ENCODE data around the gene RTP3. TPM values are rescaled to one million over a fixed set of nuclear protein-coding genes. Genes with fewer than 3 reads are reported as not detected.

RTP3 gene
- total and polyA plus RNA-seq, 2 of the 4 experiments (the other 2 are of a cell fraction): 0.18 to 0.26 TPM

GRCh38 chr3:46469680-46470357 lies 28.0 kb upstream of the RTP3 start:
- Histone ChIP-seq H3K9ac (ENCODE audit: low read depth, low read length) (no peak overlapping the region), H2AK5ac (ENCODE audit: low read depth, low read length) (no peak overlapping the region), H2AFZ (replicated peaks; ENCODE audit: low read length, poor library complexity) (no peak overlapping the region), H4K20me1 (ENCODE audit: insufficient read depth, low read length) (no peaks in the 10 kb centered on the region), H4K91ac (ENCODE audit: insufficient read depth, low read depth, low read length) (no peak overlapping the region), H2BK5ac (ENCODE audit: low read depth, low read length, poor library complexity, severe bottlenecking) (no peak overlapping the region), H2AK9ac (replicated peaks; ENCODE audit: low read depth, low read length, poor library complexity) (no peak overlapping the region), H3K9me1 (ENCODE audit: insufficient read depth, low read length) (no peaks in the 10 kb centered on the region), H4K8ac (ENCODE audit: low read depth in 2 of 2, low read length in 2 of 2) (no peak overlapping the region), H3K18ac (ENCODE audit: low read depth, low read length) (no peak overlapping the region), H2BK15ac (ENCODE audit: low read depth, low read length) (no peak overlapping the region), H3K4me1 (ENCODE audit: control insufficient read depth, insufficient read depth, low read length) (no peaks in the 10 kb centered on the region), H3K27ac (ENCODE audit: insufficient read depth, low read length) (no peak overlapping the region), H3K9me3 (ENCODE audit: control insufficient read depth, insufficient read depth, low read length) (peaks cover 4% of the 10 kb centered on the region; the same call in 1 of the 2 replicates), H3K79me1 (ENCODE audit: low read depth in 1 of 2, low read length in 2 of 2) (no peaks in the 10 kb centered on the region), H3K4ac (ENCODE audit: low read depth, low read length) (no peak overlapping the region), H3K4me3 (ENCODE audit: insufficient read depth, low read depth, low read length) (no peak overlapping the region), H3K36me3 (ENCODE audit: control insufficient read depth, insufficient read depth, low read length) (no peaks in the 10 kb centered on the region), H3K56ac (ENCODE audit: extremely low read depth, insufficient read depth, low read length) (no peak overlapping the region), H3K27me3 (ENCODE audit: control insufficient read depth, insufficient read depth, low read length) (peaks cover 68% of the 10 kb centered on the region), H3K14ac (replicated peaks; ENCODE audit: low read depth, low read length) (no peak overlapping the region), H3K4me2 (ENCODE audit: low read depth, low read length) (no peak overlapping the region), H2BK120ac (ENCODE audit: low read depth, low read length) (no peak overlapping the region), H4K5ac (ENCODE audit: low read depth, low read length) (no peak overlapping the region), H2BK20ac (ENCODE audit: low read depth, low read length) (no peak overlapping the region), H3K23ac (ENCODE audit: low read depth, low read length) (no peak overlapping the region)
- no TSS peak for BruUV-seq (replicated peaks)
- dilution Hi-C loops (cut with HindIII; ENCODE audit: low sequenced_read_pairs, unreplicated experiment) (no loop called here), in situ Hi-C loops (cut with MboI; ENCODE audit: low sequenced_read_pairs) (no loop called here), intact Hi-C loops (cut with micrococcal nuclease) (no loop called here)
- WGBS, 2 experiments (ENCODE audit: extremely low coverage in 2 of 2, insufficient read length in 1 of 2): 0% methylated on average over 1 of the region's 3 CpGs; no CpG with 5 or more reads in 1 of the 2 experiments
- no peak for ATAC-seq (ENCODE audit: low read depth)
- TF ChIP-seq BHLHE40 (IDR thresholded peaks at IDR 0.05; ENCODE audit: low read depth, low read length) (no peak), RFX5 (IDR thresholded peaks at IDR 0.05; ENCODE audit: low read depth, low read length) (no peak), NFE2L2 (IDR thresholded peaks at IDR 0.05; ENCODE audit: low read depth, low read length) (no peak), POLR2A (IDR thresholded peaks at IDR 0.05; ENCODE audit: low read depth, low read length) (no peak), MAFK (IDR thresholded peaks at IDR 0.05; ENCODE audit: low read depth, low read length) (no peak), SMC3 (IDR thresholded peaks at IDR 0.05; ENCODE audit: low read depth, low read length) (no peak), MXI1 (IDR thresholded peaks at IDR 0.05; ENCODE audit: borderline replicate concordance, low read depth, low read length) (no peak), RCOR1 (IDR thresholded peaks at IDR 0.05; ENCODE audit: insufficient replicate concordance, low read length) (no peak)
- TF ChIP-seq, protein P1, sequence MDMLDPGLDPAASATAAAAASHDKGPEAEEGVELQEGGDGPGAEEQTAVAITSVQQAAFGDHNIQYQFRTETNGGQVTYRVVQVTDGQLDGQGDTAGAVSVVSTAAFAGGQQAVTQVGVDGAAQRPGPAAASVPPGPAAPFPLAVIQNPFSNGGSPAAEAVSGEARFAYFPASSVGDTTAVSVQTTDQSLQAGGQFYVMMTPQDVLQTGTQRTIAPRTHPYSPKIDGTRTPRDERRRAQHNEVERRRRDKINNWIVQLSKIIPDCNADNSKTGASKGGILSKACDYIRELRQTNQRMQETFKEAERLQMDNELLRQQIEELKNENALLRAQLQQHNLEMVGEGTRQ (IDR thresholded peaks at IDR 0.05; ENCODE audit: low read depth, low read length): no peak
- ChIA-PET POLR2A (ENCODE audit: unreplicated experiment) (no interaction called here), CTCF (interaction anchor here (0.6 kb wide), 2 partner anchors 648 to 1293 kb away, joined by 3 read pairs; no protein-coding TSS in a partner anchor)
- no peak for DNase-seq

Data from IMR-90 (cell line).